AG04450 (cell line): ENCODE measurements around the gene RIC1. TPM values are rescaled to one million over a fixed set of nuclear protein-coding genes. Genes with fewer than 3 reads are reported as not detected.
"Not testable (repeated sequence)": the region's sequence is repeated elsewhere in the genome, so short reads cannot be mapped to it uniquely, and the experiment has no call there.

Source experiments
- CTCF ChIA-PET: fragments of 300-600, 350-600 bp; formaldehyde crosslinking; extraction: SDS; loops from one replicate; lab custom pipeline; 2022; ENCODE audit warnings: antibody characterized with exemption, inconsistent platforms; lab: Charles Lee
- POLR2A ChIA-PET: fragments of 350-600 bp; formaldehyde crosslinking; extraction: SDS; loops from one replicate; lab custom pipeline; 2021; ENCODE audit warnings: antibody characterized with exemption, inconsistent platforms; lab: Yijun Ruan, JAX
- DNase-seq: peaks from one replicate; pipeline ENCODE4 v3.0.0-alpha.2; 2011; ENCODE audit warnings: low read depth, low spot score
- H3K27ac ChIP-seq: one replicate; pipeline ENCODE4 v1.5.1; 2012; ENCODE audit warnings: low read depth, low read length, control low read depth
- H3K27me3 ChIP-seq: one replicate; pipeline ENCODE4 v1.6.0; 2012; ENCODE audit warnings: low read length; ENCODE audit not compliant: control insufficient read depth, insufficient read depth
- H3K4me3 ChIP-seq: 2 replicates; pipeline ENCODE4 v1.5.1; 2011; ENCODE audit warnings: mild to moderate bottlenecking, low read depth, low read length, control low read depth
- H3K9me3 ChIP-seq: 2 replicates; pipeline ENCODE4 v1.5.1; 2012; ENCODE audit warnings: low read length; ENCODE audit not compliant: control insufficient read depth, insufficient read depth
- polyA plus RNA-seq: library from polyadenylated mRNA; depleted of rRNA; stranded (reverse); fragments of >200 nt; gene quantifications from 2 replicates; pipeline ENCODE4 v1.2.3, GENCODE V29; 2011
- TF ChIP-seq, protein P1 (sequence below): IDR thresholded peaks from 2 replicates; pipeline ENCODE4 v1.5.1; 2011; ENCODE audit warnings: low read depth, low read length, control low read depth, inconsistent platforms

RIC1 gene
- polyA plus RNA-seq, 1 experiment, result 65.4 TPM

- TF ChIP-seq, protein P1, sequence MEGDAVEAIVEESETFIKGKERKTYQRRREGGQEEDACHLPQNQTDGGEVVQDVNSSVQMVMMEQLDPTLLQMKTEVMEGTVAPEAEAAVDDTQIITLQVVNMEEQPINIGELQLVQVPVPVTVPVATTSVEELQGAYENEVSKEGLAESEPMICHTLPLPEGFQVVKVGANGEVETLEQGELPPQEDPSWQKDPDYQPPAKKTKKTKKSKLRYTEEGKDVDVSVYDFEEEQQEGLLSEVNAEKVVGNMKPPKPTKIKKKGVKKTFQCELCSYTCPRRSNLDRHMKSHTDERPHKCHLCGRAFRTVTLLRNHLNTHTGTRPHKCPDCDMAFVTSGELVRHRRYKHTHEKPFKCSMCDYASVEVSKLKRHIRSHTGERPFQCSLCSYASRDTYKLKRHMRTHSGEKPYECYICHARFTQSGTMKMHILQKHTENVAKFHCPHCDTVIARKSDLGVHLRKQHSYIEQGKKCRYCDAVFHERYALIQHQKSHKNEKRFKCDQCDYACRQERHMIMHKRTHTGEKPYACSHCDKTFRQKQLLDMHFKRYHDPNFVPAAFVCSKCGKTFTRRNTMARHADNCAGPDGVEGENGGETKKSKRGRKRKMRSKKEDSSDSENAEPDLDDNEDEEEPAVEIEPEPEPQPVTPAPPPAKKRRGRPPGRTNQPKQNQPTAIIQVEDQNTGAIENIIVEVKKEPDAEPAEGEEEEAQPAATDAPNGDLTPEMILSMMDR, result no peak
- no peak for DNase-seq
- Histone ChIP-seq H3K27me3 (no peaks in the 10 kb centered on the region), H3K27ac (no peak overlapping the region), H3K4me3 (no peak overlapping the region), H3K9me3 (peaks cover 1% of the 10 kb centered on the region; the same call in 1 of the 2 replicates)
- ChIA-PET CTCF (no interaction called here), POLR2A (no interaction called here)
Measured at GRCh38 chr9:5665059-5665458, 36.2 kb downstream of the RIC1 start.

GRCh38 chr9:5667391-5667790 lies 38.5 kb downstream of the RIC1 start:
- ChIA-PET CTCF (no interaction called here), POLR2A (interaction anchor here (1.1 kb wide), 1 partner anchor 39 kb away, joined by 3 read pairs; the partner anchor contains the start of gene RIC1)
- TF ChIP-seq, protein P1, result no peak
- DNase-seq, result no peak
- Histone ChIP-seq H3K27me3 (no peaks in the 10 kb centered on the region), H3K9me3 (peaks cover 5% of the 10 kb centered on the region), H3K27ac (no peak overlapping the region), H3K4me3 (no peak overlapping the region)

DNA sequence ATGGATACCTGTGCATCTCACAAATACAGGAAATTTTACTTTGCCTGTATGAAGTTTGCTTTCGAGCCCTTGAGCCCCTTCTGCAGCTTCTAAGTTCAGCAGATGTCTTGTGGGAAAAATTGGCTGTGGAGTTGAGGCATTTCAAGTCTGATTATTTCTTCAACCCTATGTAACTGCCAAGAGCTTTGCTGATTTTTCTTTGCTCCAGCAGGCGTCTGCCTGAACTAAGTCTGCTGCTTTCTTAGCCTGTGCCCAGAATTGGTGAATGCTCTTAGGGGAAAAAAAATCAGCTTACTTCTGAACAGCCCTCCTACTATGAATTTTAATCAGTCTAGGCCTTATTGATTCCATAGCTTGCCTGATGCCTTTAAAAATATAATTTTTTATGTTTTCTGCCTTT lies 41.2 kb downstream of the RIC1 start:
- TF ChIP-seq, protein P1, result no peak
- Histone ChIP-seq H3K9me3 (peaks cover 5% of the 10 kb centered on the region), H3K4me3 (no peak overlapping the region), H3K27me3 (no peaks in the 10 kb centered on the region), H3K27ac (no peak overlapping the region)
- DNase-seq, result no peak
- CTCF ChIA-PET, result no interaction called here
- POLR2A ChIA-PET, result interaction anchor here (0.5 kb wide), 1 partner anchor 10 kb away, joined by 4 read pairs; no protein-coding TSS in a partner anchor

DNA sequence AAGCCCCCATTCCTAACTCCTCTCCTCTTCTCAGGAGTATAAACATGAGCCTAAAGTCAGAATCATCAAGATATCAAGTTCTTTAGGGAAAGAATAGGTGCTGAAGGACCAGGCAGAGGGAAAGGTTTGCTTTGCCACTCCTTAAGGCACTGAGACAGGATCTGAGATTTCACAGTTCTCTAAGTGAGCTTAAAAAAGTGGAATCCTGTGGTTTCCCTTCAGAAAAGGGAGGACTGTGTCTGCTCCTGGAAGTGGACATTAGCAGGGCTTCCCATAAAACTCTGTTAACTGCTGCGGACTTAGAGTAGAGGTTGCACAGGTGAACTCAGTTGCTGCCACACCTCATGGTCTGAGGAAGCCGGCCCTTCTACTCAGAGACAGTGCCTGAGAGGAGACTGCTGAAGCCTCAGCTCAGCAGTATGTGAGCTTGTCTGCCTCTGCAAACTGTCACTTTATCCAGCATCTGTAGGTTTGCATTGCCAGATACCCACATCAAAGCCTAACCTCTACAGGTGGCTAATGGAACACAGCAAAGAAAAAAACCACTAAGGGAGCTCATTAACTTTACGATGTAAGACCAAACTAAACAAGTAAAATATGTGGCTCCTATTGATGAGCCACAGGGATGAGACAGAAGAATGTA lies 42.9 kb downstream of the RIC1 start:
- no peak for DNase-seq
- no peak overlapping the region for H3K4me3 ChIP-seq
- no peaks in the 10 kb centered on the region for H3K27me3 ChIP-seq
- CTCF ChIA-PET, result no interaction called here
- POLR2A ChIA-PET, result no interaction called here
- peaks cover 5% of the 10 kb centered on the region for H3K9me3 ChIP-seq
- no peak overlapping the region for H3K27ac ChIP-seq
- TF ChIP-seq, protein P1, result no peak

DNA sequence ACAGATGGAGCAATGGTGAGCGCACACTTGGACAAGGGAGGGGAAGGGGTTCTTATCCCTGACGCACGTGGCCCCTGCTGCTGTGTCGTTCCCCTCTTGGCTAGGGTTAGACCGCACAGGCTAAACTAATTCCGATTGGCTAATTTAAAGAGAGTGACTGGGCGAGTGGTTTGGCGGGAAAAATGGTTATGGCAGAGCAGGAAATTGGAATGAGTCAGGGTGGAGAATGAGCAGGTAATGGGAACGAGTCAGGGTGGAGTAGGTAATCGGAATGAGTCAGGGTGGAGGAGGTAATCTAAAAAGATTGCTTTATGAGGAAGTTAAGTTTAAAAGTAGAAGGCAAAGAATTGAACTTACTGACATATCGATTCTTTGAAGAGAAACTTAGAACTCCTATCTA lies 46.1 kb downstream of the RIC1 start:
- H3K9me3 ChIP-seq, H3K27ac ChIP-seq, CTCF ChIA-PET, POLR2A ChIA-PET, DNase-seq, H3K27me3 ChIP-seq, H3K4me3 ChIP-seq: not testable (repeated sequence)

DNA sequence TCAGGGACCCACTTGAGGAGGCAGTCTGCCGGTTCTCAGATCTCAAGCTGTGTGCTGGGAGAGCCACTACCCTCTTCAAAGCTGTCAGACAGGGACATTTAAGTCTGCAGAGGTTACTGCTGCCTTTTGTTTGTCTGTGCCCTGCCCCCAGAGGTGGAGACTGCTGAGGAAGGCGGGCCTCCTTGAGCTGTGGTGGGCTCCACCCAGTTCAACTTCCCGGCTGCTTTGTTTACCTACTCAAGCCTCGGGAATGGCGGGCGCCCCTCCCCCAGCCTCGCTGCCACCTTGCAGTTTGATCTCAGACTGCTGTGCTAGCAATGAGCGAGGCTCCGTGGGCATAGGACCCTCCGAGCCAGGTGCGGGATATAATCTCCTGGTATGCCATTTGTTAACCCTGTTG lies 54.7 kb downstream of the RIC1 start:
- CTCF ChIA-PET, DNase-seq, H3K27me3 ChIP-seq, H3K4me3 ChIP-seq, POLR2A ChIA-PET, H3K27ac ChIP-seq, H3K9me3 ChIP-seq: not testable (repeated sequence)
